Mesendoderm (in vitro differentiated cells): Measurements from ENCODE around the gene CAMKMT.
A peak's percentile ranks its signal among the peaks of the same experiment; 100 is the strongest.

ENCODE experiments used
- DNase-seq: peaks from one replicate; pipeline ENCODE4 v3.0.0; 2013
- H2AK5ac ChIP-seq: 2 replicates; pipeline ENCODE4 v1.6.1; 2013; ENCODE audit warnings: low read length, inconsistent platforms
- H2BK120ac ChIP-seq: 2 replicates; pipeline ENCODE4 v1.6.1; 2013; ENCODE audit warnings: low read depth, mild to moderate bottlenecking, low read length, moderate library complexity, mixed read lengths
- H2BK15ac ChIP-seq: replicated peaks from 2 replicates; pipeline ENCODE4 v1.6.1; 2013; ENCODE audit warnings: low read depth, mild to moderate bottlenecking, moderate library complexity
- H2BK5ac ChIP-seq: 2 replicates; pipeline ENCODE4 v1.6.1; 2013; ENCODE audit warnings: low read length, inconsistent platforms
- H3K18ac ChIP-seq: 2 replicates; pipeline ENCODE4 v1.6.1; 2013; ENCODE audit warnings: mild to moderate bottlenecking, low read length, mixed read lengths
- H3K23ac ChIP-seq: one replicate; pipeline ENCODE4 v1.6.1; 2013; ENCODE audit warnings: low read length
- H3K27ac ChIP-seq: 2 replicates; pipeline ENCODE4 v1.5.1; 2013; ENCODE audit warnings: low read depth, mild to moderate bottlenecking, inconsistent platforms, low read length, moderate library complexity
- H3K27me3 ChIP-seq: 2 replicates; pipeline ENCODE4 v1.6.1; 2013; ENCODE audit warnings: low read length, control low read depth, mild to moderate bottlenecking, inconsistent platforms; ENCODE audit not compliant: insufficient read depth, poor library complexity
- H3K36me3 ChIP-seq: 2 replicates; pipeline ENCODE4 v1.6.1; 2013; ENCODE audit warnings: low read length, inconsistent platforms; ENCODE audit not compliant: control insufficient read depth, insufficient read depth
- H3K4ac ChIP-seq: one replicate; pipeline ENCODE4 v1.6.1; 2013; ENCODE audit warnings: low read depth, mild to moderate bottlenecking, low read length, moderate library complexity
- H3K4me1 ChIP-seq: 2 replicates; pipeline ENCODE4 v1.6.1; 2013; ENCODE audit warnings: low read depth, low read length, inconsistent platforms; ENCODE audit not compliant: control insufficient read depth
- H3K4me2 ChIP-seq: 2 replicates; pipeline ENCODE4 v1.6.1; 2013; ENCODE audit warnings: low read length
- H3K4me3 ChIP-seq: 2 replicates; pipeline ENCODE4 v1.5.1; 2013; ENCODE audit warnings: mild to moderate bottlenecking, low read length
- H3K56ac ChIP-seq: one replicate; pipeline ENCODE4 v1.6.1; 2013; ENCODE audit warnings: low read length
- H3K79me1 ChIP-seq: 2 replicates; pipeline ENCODE4 v1.6.1; 2013; ENCODE audit warnings: low read length, inconsistent platforms
- H3K79me2 ChIP-seq: 2 replicates; pipeline ENCODE4 v1.6.1; 2013; ENCODE audit warnings: mild to moderate bottlenecking, low read length; ENCODE audit not compliant: control insufficient read depth, insufficient read depth
- H3K9ac ChIP-seq: 2 replicates; pipeline ENCODE4 v1.6.1; 2013; ENCODE audit warnings: low read length, inconsistent platforms
- H4K5ac ChIP-seq: one replicate; pipeline ENCODE4 v1.6.1; 2013; ENCODE audit warnings: low read length
- H4K8ac ChIP-seq: one replicate; pipeline ENCODE4 v1.6.1; 2013; ENCODE audit warnings: low read depth, mild to moderate bottlenecking, control low read depth, low read length, moderate library complexity
- WGBS: extraction: QIAGEN DNeasy Blood & Tissue Kit; methylation state at CpG from one replicate; pipeline ENCODE4 v1.1.7; 2013; ENCODE audit warnings: low lambda C conversion rate, missing lambda C conversion rate; ENCODE audit not compliant: insufficient coverage; ENCODE audit errors: extremely low coverage; 5-methylcytosine and 5-hydroxymethylcytosine counted together

Gene CAMKMT

DNA sequence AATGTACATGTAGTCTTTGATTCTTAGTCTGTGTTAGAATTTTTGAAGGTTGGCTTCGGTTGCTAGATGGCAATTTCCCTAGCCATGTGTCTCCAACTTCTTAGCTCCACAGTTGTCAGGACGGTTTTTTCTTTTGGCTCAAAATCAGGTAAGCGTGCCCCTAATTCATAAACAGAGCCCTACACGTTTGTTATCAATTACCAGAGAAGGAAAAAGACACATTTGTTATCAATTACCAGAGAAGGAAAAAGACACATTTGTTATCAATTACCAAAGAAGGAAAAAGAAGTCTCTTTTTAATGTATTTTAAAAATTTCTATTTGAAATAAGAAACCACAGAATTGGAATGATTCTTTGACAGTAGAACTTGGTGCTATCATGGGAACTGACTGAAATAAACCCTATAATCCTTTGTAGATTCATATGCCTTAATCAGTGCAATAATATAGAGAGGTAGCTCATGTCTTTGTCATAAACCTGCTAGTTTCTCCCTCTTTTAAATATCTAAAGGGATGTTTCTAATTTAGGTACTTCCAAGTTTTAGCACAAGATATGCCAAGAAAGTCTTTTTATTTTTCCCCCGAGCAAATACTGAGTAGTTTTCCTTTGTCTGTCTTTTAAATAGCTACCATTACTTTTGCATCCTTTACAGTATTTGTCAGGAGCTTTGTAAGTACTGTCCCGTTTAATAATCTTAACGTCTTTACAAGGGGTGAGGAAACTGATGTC, 35.9 kb downstream of the CAMKMT start:
- no peak for DNase-seq
- no CpG with 5 or more reads among the region's 7 CpGs for WGBS
- no peak overlapping the region for H4K5ac ChIP-seq
- H3K27ac ChIP-seq: no peak overlapping the region
- H3K36me3 ChIP-seq: no peaks in the 10 kb centered on the region
- H3K4me1 ChIP-seq: no peaks in the 10 kb centered on the region
- no peak overlapping the region for H3K4me2 ChIP-seq
- no peak overlapping the region for H3K4me3 ChIP-seq
- H3K79me1 ChIP-seq: no peaks in the 10 kb centered on the region
- H2BK5ac ChIP-seq: no peak overlapping the region
- H3K27me3 ChIP-seq: no peaks in the 10 kb centered on the region
- H3K23ac ChIP-seq: no peak overlapping the region
- H3K4ac ChIP-seq: no peak overlapping the region
- no peak overlapping the region for H3K18ac ChIP-seq
- H4K8ac ChIP-seq: no peak overlapping the region
- no peak overlapping the region for H2BK120ac ChIP-seq
- H2BK15ac ChIP-seq: no peak overlapping the region
- H2AK5ac ChIP-seq: no peak overlapping the region
- no peaks in the 10 kb centered on the region for H3K79me2 ChIP-seq
- H3K56ac ChIP-seq: no peak overlapping the region
- no peak overlapping the region for H3K9ac ChIP-seq

DNA sequence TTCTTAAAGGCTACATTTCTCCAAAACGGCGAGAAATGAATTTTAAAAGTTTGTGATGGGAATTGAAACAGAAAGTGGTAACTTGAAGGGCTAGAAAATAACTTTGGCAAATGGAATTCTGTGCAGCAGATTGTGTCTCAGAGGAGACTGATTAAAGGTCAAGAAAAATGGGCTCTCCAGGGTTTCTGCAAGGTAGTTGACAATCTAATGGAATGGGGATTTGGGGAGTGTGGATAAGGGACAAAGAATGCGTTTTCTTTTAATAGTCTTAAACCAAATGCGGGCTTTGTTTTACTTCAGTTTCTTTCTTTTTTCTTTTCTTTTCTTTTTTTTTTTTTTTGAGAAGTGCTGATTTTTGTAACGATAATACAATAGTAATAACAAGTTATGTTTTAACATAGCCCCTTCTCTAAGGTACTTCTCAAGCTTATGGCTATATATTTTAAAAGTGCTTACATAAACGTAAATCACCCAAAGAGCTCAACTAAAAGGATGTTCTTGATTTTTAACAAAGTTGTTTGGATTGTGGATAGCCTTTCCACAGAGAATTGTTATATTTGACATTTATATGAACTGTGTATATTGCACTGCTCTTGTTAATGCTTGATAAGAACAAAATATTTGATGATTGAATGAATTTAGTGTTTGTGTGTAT, 36.6 kb downstream of the CAMKMT start:
- H2BK15ac ChIP-seq: no peak overlapping the region

DNA sequence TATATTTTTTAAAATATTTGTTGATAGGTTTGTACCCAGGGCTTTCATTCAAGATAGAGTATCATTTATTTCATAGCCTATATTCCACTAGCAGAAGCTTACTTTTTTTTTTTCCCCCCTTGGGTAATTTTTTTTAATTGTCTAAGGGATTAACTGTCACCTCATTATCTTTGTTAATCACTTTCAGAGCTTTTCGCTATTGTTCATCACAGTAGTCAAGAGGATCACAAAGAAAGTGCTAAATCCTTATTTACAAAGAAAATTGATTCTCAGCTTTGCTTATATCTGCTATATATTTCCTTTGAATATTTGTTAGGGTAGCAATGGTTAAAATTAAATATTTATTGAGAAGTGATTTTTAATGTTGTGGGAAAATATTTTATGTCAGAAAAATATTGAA, 59.0 kb downstream of the CAMKMT start:
- no peak overlapping the region for H3K4ac ChIP-seq
- H2BK120ac ChIP-seq: no peak overlapping the region
- H2BK15ac ChIP-seq: no peak overlapping the region
- H4K8ac ChIP-seq: no peak overlapping the region
- no peak overlapping the region for H3K23ac ChIP-seq
- H3K36me3 ChIP-seq: no peaks in the 10 kb centered on the region
- H4K5ac ChIP-seq: no peak overlapping the region
- no peak overlapping the region for H2BK5ac ChIP-seq
- no peak overlapping the region for H3K27ac ChIP-seq
- H2AK5ac ChIP-seq: no peak overlapping the region
- H3K4me2 ChIP-seq: no peak overlapping the region
- WGBS: no CpG with 5 or more reads among the region's 1 CpG
- no peaks in the 10 kb centered on the region for H3K79me1 ChIP-seq
- H3K4me3 ChIP-seq: no peak overlapping the region
- no peaks in the 10 kb centered on the region for H3K4me1 ChIP-seq
- no peak overlapping the region for H3K18ac ChIP-seq
- no peak overlapping the region for H3K56ac ChIP-seq
- DNase-seq: peak; percentile 37
- H3K27me3 ChIP-seq: peaks cover 2% of the 10 kb centered on the region
- H3K9ac ChIP-seq: no peak overlapping the region
- no peaks in the 10 kb centered on the region for H3K79me2 ChIP-seq

More for the DNA sequence above, 36.6 kb downstream of the CAMKMT start:
- Histone ChIP-seq H3K4me3 (no peak overlapping the region), H3K79me2 (no peaks in the 10 kb centered on the region), H2BK120ac (no peak overlapping the region), H4K5ac (no peak overlapping the region), H3K4me2 (no peak overlapping the region), H3K9ac (no peak overlapping the region), H3K4ac (no peak overlapping the region), H4K8ac (no peak overlapping the region), H3K18ac (no peak overlapping the region), H3K23ac (no peak overlapping the region), H2AK5ac (no peak overlapping the region), H3K79me1 (no peaks in the 10 kb centered on the region), H3K27me3 (no peaks in the 10 kb centered on the region), H2BK5ac (no peak overlapping the region), H3K4me1 (no peaks in the 10 kb centered on the region), H3K36me3 (no peaks in the 10 kb centered on the region), H3K27ac (no peak overlapping the region), H3K56ac (no peak overlapping the region)
- DNase-seq: peak; percentile 31
- WGBS: no CpG with 5 or more reads among the region's 6 CpGs

DNA sequence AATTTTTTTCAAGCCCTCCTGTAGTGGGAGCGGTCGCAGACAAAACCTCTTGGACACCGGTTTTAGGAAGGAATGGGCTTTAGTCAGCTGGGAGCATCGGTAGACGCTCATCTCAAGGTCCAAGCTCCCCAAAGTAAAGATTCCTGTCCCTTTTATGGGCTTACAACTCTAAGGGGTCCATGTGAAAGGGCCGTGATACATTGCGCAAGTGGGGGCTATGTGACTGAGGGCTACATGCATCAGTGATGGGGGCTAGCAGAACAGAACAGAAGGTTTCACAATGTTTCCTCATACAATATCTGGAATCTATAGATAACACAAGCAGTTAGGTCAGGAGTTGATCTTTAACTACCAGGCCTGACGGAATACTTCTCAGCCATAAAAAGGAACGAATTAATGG, 62.5 kb downstream of the CAMKMT start:
- no peak overlapping the region for H2BK120ac ChIP-seq
- H3K4me2 ChIP-seq: no peak overlapping the region
- H3K27me3 ChIP-seq: peaks cover 2% of the 10 kb centered on the region
- no peak overlapping the region for H3K9ac ChIP-seq
- H3K79me2 ChIP-seq: no peaks in the 10 kb centered on the region
- no peak overlapping the region for H4K8ac ChIP-seq
- no peak for DNase-seq
- H3K56ac ChIP-seq: no peak overlapping the region
- WGBS: no CpG with 5 or more reads among the region's 9 CpGs
- H3K27ac ChIP-seq: no peak overlapping the region
- no peak overlapping the region for H2AK5ac ChIP-seq
- no peaks in the 10 kb centered on the region for H3K4me1 ChIP-seq
- H3K79me1 ChIP-seq: no peaks in the 10 kb centered on the region
- no peak overlapping the region for H3K4me3 ChIP-seq
- H3K18ac ChIP-seq: no peak overlapping the region
- H2BK5ac ChIP-seq: no peak overlapping the region
- no peak overlapping the region for H3K4ac ChIP-seq
- no peaks in the 10 kb centered on the region for H3K36me3 ChIP-seq
- H3K23ac ChIP-seq: no peak overlapping the region
- no peak overlapping the region for H4K5ac ChIP-seq
- no peak overlapping the region for H2BK15ac ChIP-seq

DNA sequence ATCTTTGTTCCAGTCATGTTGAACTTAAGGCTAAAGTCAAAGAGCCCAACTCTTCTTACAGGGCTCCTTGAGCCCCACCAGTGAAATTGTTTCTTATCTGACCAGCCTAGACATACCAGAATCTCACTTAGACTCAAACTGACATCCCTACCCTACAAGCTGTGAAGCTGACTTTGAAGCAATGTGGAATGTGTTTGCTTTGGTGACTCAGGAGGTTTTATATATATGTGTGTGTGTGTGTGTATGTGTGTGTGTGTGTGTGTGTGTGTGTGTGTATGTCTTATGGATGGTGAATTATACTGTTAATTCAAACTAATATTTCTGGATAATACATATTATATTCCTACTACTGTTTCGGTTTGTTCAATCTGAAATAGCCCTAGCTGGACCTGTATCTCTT, 67.3 kb downstream of the CAMKMT start:
- no CpG with 5 or more reads among the region's 1 CpG for WGBS
- H3K27ac ChIP-seq: no peak overlapping the region

More for the DNA sequence above, 67.3 kb downstream of the CAMKMT start:
- Histone ChIP-seq H2BK120ac (no peak overlapping the region), H2BK15ac (no peak overlapping the region), H3K9ac (no peak overlapping the region), H4K5ac (no peak overlapping the region), H3K36me3 (no peaks in the 10 kb centered on the region), H3K4me1 (peaks cover 5% of the 10 kb centered on the region), H4K8ac (no peak overlapping the region), H3K4me3 (no peak overlapping the region), H3K27me3 (no peaks in the 10 kb centered on the region), H3K4me2 (no peak overlapping the region), H2BK5ac (no peak overlapping the region), H2AK5ac (no peak overlapping the region), H3K23ac (no peak overlapping the region), H3K18ac (no peak overlapping the region), H3K4ac (no peak overlapping the region), H3K79me2 (no peaks in the 10 kb centered on the region), H3K79me1 (no peaks in the 10 kb centered on the region), H3K56ac (no peak overlapping the region)
- peak; percentile 49 for DNase-seq
